HCT116 (cell line): ENCODE measurements around the gene COL18A1. TPM values are rescaled to one million over a fixed set of nuclear protein-coding genes. Genes with fewer than 3 reads are reported as not detected.

Experiments used
- ATAC-seq: fragments of 200-7000 bp; cut with Tn5 transposase; 2 replicates; pipeline ENCODE4 v1.9.1; 2020; ENCODE audit warnings: mild to moderate bottlenecking, moderate library complexity
- BruUV-seq: library from RNA; stranded (reverse); fragments of 400-500 nt; replicated peaks from 2 replicates; lab custom pipeline; 2021; lab: Mats Ljungman, UMichigan
- CTCF ChIA-PET: fragments of 300-600 bp; sonication (Branson Sonifier 250); formaldehyde crosslinking; loops from one replicate; lab custom pipeline; 2021; ENCODE audit warnings: antibody characterized with exemption; lab: Charles Lee
- POLR2A ChIA-PET: fragments of 300-600, 350-600 bp; sonication (Branson Sonifier 250); formaldehyde crosslinking; loops from one replicate; lab custom pipeline; 2021; ENCODE audit warnings: antibody characterized with exemption; lab: Charles Lee
- RAD21 ChIA-PET, 2 experiments: fragments of 300-600 bp; sonication (Branson Sonifier 250); formaldehyde crosslinking; loops; one replicate each; lab custom pipeline; 2023; ENCODE audit warnings: low total read pairs in 2 of 2; ENCODE audit not compliant: uncharacterized antibody in 2 of 2, unreplicated experiment in 2 of 2, low non-redundant PET in 1 of 2; lab: Charles Lee
- DNase-seq: peaks from one replicate; pipeline ENCODE4 v3.0.0-alpha.2; 2010; ENCODE audit warnings: low read depth, low spot score
- H2AFZ ChIP-seq: fragments of 200-600 bp; shearing (Covaris generic), sonication (generic); 2 replicates; pipeline ENCODE4 v1.6.1; 2017; ENCODE audit warnings: low read depth, mixed run types, mixed read lengths, antibody characterized with exemption, low read length; ENCODE audit not compliant: poor library complexity, severe bottlenecking
- H3K27ac ChIP-seq: 2 replicates; pipeline ENCODE4 v1.5.1; 2012; ENCODE audit warnings: low read depth, low read length
- H3K27me3 ChIP-seq: fragments of 200-600 bp; sonication (generic); 2 replicates; pipeline ENCODE4 v1.6.1; 2016; ENCODE audit warnings: mixed run types, low read length, mixed read lengths; ENCODE audit not compliant: insufficient read depth
- H3K36me3 ChIP-seq, 2 experiments: fragments of 200-500 bp in 1 of 2; fragments of 200-600 bp in 1 of 2; sonication (Bioruptor generic) in 1 of 2; sonication (generic) in 1 of 2; 2 replicates each; pipeline versions ENCODE4 v1.5.1 to v1.6.1; 2014 to 2016; ENCODE audit warnings: low read length in 2 of 2, inconsistent platforms in 1 of 2, mixed read lengths in 1 of 2, mixed run types in 1 of 2; ENCODE audit not compliant: insufficient read depth in 2 of 2, control insufficient read depth in 1 of 2
- H3K4me1 ChIP-seq, 2 experiments: fragments of 200-600 bp in 1 of 2; sonication (generic) in 1 of 2; 2 replicates each; pipeline versions ENCODE4 v1.5.1 to v1.6.1; 2012 to 2017; ENCODE audit warnings: low read length in 2 of 2, inconsistent platforms in 1 of 2, mild to moderate bottlenecking in 1 of 2, mixed read lengths in 1 of 2, mixed run types in 1 of 2, moderate library complexity in 1 of 2; ENCODE audit not compliant: insufficient read depth in 2 of 2, control insufficient read depth in 1 of 2
- H3K4me2 ChIP-seq: fragments of 200-600 bp; sonication (generic); 2 replicates; pipeline ENCODE4 v1.6.1; 2017; ENCODE audit warnings: mixed run types, low read length, mixed read lengths
- H3K4me3 ChIP-seq, 2 experiments: fragments of 200-600 bp in 1 of 2; sonication (generic) in 1 of 2; replicated peaks in 1 of 2; 2 replicates each; pipeline ENCODE4 v1.5.1; 2011 to 2016; ENCODE audit warnings: low read length in 2 of 2, control low read depth in 1 of 2, low read depth in 1 of 2, mild to moderate bottlenecking in 1 of 2, mixed read lengths in 1 of 2, mixed run types in 1 of 2
- H3K79me2 ChIP-seq: fragments of 200-600 bp; sonication (generic); 2 replicates; pipeline ENCODE4 v1.6.1; 2017; ENCODE audit warnings: mild to moderate bottlenecking, mixed run types, low read length, moderate library complexity, mixed read lengths; ENCODE audit not compliant: insufficient read depth
- H3K9ac ChIP-seq: fragments of 200-600 bp; sonication (generic); 2 replicates; pipeline ENCODE4 v1.6.1; 2016; ENCODE audit warnings: low read length, mixed read lengths
- H3K9me2 ChIP-seq: fragments of 200-600 bp; sonication (generic), shearing (Covaris generic); 2 replicates; pipeline ENCODE4 v1.6.1; 2017; ENCODE audit warnings: mixed run types, mild to moderate bottlenecking, moderate library complexity; ENCODE audit not compliant: insufficient read depth
- H3K9me3 ChIP-seq, 2 experiments: fragments of 200-500 bp in 1 of 2; fragments of 200-600 bp in 1 of 2; sonication (Bioruptor generic) in 1 of 2; sonication (generic) in 1 of 2; 2 replicates each; pipeline ENCODE4 v1.6.1; 2014 to 2017; ENCODE audit warnings: low read length in 2 of 2, mixed read lengths in 2 of 2, inconsistent platforms in 1 of 2, low read depth in 1 of 2, mild to moderate bottlenecking in 1 of 2, mixed run types in 1 of 2, moderate library complexity in 1 of 2; ENCODE audit not compliant: control insufficient read depth in 1 of 2, insufficient read depth in 1 of 2
- H4K20me1 ChIP-seq: fragments of 200-600 bp; sonication (generic), shearing (Covaris generic); 2 replicates; pipeline ENCODE4 v1.6.1; 2017; ENCODE audit warnings: mixed run types, mild to moderate bottlenecking, moderate library complexity; ENCODE audit not compliant: insufficient read depth
- CBX3 ChIP-seq: IDR thresholded peaks from 2 replicates; pipeline ENCODE4 v1.6.1; 2012; ENCODE audit warnings: low read depth
- EGR1 ChIP-seq: IDR thresholded peaks from 2 replicates; pipeline ENCODE4 v1.6.1; 2012; ENCODE audit warnings: low read depth
- ELF1 ChIP-seq: IDR thresholded peaks from 2 replicates; pipeline ENCODE4 v1.6.1; 2012; ENCODE audit warnings: low read depth, borderline replicate concordance
- EZH2 ChIP-seq: fragments of 200-600 bp; sonication (generic); IDR thresholded peaks from 2 replicates; pipeline ENCODE4 v1.6.1; 2017; ENCODE audit warnings: antibody characterized with exemption, mixed run types
- EZH2phosphoT487 ChIP-seq: fragments of 200-600 bp; IDR thresholded peaks from 2 replicates; pipeline ENCODE4 v1.6.1; 2018; ENCODE audit warnings: antibody characterized with exemption, borderline replicate concordance
- FOSL1 ChIP-seq: IDR thresholded peaks from 2 replicates; pipeline ENCODE4 v1.6.1; 2012; ENCODE audit warnings: low read depth
- JUND ChIP-seq: IDR thresholded peaks from 2 replicates; pipeline ENCODE4 v1.6.1; 2012
- POLR2AphosphoS5 ChIP-seq: IDR thresholded peaks from 2 replicates; pipeline ENCODE4 v1.6.1; 2011; ENCODE audit warnings: mild to moderate bottlenecking, low read depth, low read length, moderate library complexity
- RAD21 ChIP-seq: IDR thresholded peaks from 2 replicates; pipeline ENCODE4 v1.6.1; 2012; ENCODE audit warnings: low read depth, mild to moderate bottlenecking
- SIN3A ChIP-seq: IDR thresholded peaks from 2 replicates; pipeline ENCODE4 v1.6.1; 2012; ENCODE audit warnings: low read depth
- SP1 ChIP-seq: IDR thresholded peaks from 2 replicates; pipeline ENCODE4 v1.6.1; 2012; ENCODE audit warnings: low read depth
- TCF7L2 ChIP-seq: IDR thresholded peaks from 2 replicates; pipeline ENCODE4 v1.7.0; 2011; ENCODE audit warnings: borderline replicate concordance, inconsistent platforms; ENCODE audit not compliant: insufficient read depth, insufficient read length; ENCODE audit errors: extremely low read depth
- YY1 ChIP-seq: IDR thresholded peaks from 2 replicates; pipeline ENCODE4 v1.6.1; 2011; ENCODE audit warnings: low read length, low read depth, moderate library complexity, mild to moderate bottlenecking; ENCODE audit not compliant: insufficient replicate concordance; ENCODE audit errors: extremely low read depth
- intact Hi-C: fragments of 100-400 bp; cut with micrococcal nuclease; formaldehyde crosslinking; loops from 2 replicates; pipeline ENCODE4 v1.10.0; 2022
- total RNA-seq: library from RNA; stranded (reverse); gene quantifications from one replicate; pipeline ENCODE4 v1.2.1, GENCODE V29; 2021; ENCODE audit not compliant: unreplicated experiment
- TF ChIP-seq, protein P1 (sequence below): IDR thresholded peaks from 2 replicates; pipeline ENCODE4 v1.6.1; 2012
- TF ChIP-seq, protein P2 (sequence below): IDR thresholded peaks from 2 replicates; pipeline ENCODE4 v1.6.1; 2012; ENCODE audit warnings: low read depth
- TF ChIP-seq, protein P3 (sequence below), 3 experiments: fragments of 200-600 bp in 1 of 3; sonication (generic) in 1 of 3; IDR thresholded peaks in 2 of 3; conservative IDR thresholded peaks in 1 of 3; 2 replicates each; pipeline ENCODE4 v1.5.1; 2012 to 2017; ENCODE audit warnings: low read depth in 2 of 3, low read length in 2 of 3, antibody characterized with exemption in 1 of 3, borderline replicate concordance in 1 of 3, control low read depth in 1 of 3, mild to moderate bottlenecking in 1 of 3, mixed read lengths in 1 of 3, mixed run types in 1 of 3, moderate library complexity in 1 of 3; ENCODE audit not compliant: insufficient read depth in 1 of 3
- TF ChIP-seq, protein P4 (sequence below): IDR thresholded peaks from 2 replicates; pipeline ENCODE4 v1.6.1; 2012

COL18A1 gene
- total RNA-seq, 1 experiment from 2014 or later: 59.5 TPM

DNA sequence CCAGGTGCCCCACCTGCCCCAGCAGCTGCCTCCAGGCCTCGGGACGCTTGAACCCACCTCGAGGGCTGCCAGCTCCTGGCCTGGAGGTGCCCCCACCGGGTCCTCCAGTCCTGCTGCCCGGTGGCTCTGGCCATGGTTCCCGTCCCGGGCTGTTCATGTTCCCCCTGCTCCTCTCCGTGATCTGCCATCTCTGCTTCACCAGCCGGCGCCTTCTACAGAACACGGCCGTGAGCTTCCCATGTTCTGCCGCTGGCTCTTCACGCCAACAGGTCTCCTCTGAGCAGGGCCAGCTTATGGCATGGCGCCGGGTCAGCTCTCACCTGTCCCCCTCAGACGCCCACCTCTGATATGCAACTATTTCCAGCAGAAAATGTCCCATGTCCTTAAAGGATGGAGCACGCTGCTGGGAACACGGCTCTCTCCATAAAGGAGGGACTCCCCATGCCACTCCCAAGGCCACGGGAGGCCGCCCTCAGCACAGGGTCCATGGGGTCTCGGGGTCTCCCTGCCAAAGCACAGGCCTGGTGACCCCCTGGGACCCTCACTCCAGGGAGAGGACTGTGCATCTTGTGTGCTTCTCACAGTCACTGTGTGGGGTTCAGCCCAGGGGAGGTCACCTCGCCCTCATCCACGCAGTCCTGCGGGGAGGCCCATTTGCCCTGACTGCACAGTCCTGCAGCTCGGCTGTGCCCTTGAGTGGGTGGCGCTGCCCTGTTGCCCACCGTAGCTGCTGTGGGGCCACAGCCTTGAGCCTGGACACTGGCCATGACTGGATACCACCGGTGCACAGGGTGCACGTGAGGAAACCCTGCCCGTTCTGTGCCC, 36.7 kb downstream of the COL18A1 start:
- H3K27me3 ChIP-seq: no peaks in the 10 kb centered on the region
- H3K27ac ChIP-seq: no peak overlapping the region
- peaks cover 0 to 4% of the 10 kb centered on the region in 2 experiments; a peak in 1 of 4 replicates for H3K36me3 ChIP-seq
- H3K4me3 ChIP-seq: no peak overlapping the region
- TF ChIP-seq, protein P1, sequence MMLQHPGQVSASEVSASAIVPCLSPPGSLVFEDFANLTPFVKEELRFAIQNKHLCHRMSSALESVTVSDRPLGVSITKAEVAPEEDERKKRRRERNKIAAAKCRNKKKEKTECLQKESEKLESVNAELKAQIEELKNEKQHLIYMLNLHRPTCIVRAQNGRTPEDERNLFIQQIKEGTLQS: no peak
- TF ChIP-seq, protein P2, sequence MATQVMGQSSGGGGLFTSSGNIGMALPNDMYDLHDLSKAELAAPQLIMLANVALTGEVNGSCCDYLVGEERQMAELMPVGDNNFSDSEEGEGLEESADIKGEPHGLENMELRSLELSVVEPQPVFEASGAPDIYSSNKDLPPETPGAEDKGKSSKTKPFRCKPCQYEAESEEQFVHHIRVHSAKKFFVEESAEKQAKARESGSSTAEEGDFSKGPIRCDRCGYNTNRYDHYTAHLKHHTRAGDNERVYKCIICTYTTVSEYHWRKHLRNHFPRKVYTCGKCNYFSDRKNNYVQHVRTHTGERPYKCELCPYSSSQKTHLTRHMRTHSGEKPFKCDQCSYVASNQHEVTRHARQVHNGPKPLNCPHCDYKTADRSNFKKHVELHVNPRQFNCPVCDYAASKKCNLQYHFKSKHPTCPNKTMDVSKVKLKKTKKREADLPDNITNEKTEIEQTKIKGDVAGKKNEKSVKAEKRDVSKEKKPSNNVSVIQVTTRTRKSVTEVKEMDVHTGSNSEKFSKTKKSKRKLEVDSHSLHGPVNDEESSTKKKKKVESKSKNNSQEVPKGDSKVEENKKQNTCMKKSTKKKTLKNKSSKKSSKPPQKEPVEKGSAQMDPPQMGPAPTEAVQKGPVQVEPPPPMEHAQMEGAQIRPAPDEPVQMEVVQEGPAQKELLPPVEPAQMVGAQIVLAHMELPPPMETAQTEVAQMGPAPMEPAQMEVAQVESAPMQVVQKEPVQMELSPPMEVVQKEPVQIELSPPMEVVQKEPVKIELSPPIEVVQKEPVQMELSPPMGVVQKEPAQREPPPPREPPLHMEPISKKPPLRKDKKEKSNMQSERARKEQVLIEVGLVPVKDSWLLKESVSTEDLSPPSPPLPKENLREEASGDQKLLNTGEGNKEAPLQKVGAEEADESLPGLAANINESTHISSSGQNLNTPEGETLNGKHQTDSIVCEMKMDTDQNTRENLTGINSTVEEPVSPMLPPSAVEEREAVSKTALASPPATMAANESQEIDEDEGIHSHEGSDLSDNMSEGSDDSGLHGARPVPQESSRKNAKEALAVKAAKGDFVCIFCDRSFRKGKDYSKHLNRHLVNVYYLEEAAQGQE: no peak
- TF ChIP-seq EZH2phosphoT487 (no peak), SP1 (no peak), RAD21 (no peak), POLR2AphosphoS5 (no peak), YY1 (no peak), EGR1 (no peak), EZH2 (no peak), TCF7L2 (no peak), SIN3A (no peak), JUND (no peak), FOSL1 (no peak), CBX3 (no peak), ELF1 (no peak)
- TF ChIP-seq, protein P3, sequence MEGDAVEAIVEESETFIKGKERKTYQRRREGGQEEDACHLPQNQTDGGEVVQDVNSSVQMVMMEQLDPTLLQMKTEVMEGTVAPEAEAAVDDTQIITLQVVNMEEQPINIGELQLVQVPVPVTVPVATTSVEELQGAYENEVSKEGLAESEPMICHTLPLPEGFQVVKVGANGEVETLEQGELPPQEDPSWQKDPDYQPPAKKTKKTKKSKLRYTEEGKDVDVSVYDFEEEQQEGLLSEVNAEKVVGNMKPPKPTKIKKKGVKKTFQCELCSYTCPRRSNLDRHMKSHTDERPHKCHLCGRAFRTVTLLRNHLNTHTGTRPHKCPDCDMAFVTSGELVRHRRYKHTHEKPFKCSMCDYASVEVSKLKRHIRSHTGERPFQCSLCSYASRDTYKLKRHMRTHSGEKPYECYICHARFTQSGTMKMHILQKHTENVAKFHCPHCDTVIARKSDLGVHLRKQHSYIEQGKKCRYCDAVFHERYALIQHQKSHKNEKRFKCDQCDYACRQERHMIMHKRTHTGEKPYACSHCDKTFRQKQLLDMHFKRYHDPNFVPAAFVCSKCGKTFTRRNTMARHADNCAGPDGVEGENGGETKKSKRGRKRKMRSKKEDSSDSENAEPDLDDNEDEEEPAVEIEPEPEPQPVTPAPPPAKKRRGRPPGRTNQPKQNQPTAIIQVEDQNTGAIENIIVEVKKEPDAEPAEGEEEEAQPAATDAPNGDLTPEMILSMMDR (IDR thresholded peaks at IDR 0.05 in 2 of 3, conservative IDR thresholded peaks at IDR 0.05 in 1 of 3; ENCODE audit: borderline replicate concordance in 1 of 3, insufficient read depth in 1 of 3, low read depth in 2 of 3, low read length in 2 of 3): no peak
- TF ChIP-seq, protein P4, sequence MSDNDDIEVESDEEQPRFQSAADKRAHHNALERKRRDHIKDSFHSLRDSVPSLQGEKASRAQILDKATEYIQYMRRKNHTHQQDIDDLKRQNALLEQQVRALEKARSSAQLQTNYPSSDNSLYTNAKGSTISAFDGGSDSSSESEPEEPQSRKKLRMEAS: no peak
- no peaks in the 10 kb centered on the region for H4K20me1 ChIP-seq
- CTCF ChIA-PET: interaction anchor here (1.2 kb wide), 2 partner anchors 149 to 301 kb away, joined by 4 to 7 read pairs; no protein-coding TSS in a partner anchor
- POLR2A ChIA-PET: interaction anchor here (0.5 kb wide), 1 partner anchor 154 kb away, joined by 4 read pairs; the partner anchor contains the start of gene POFUT2
- peaks cover 3 to 10% of the 10 kb centered on the region in 2 experiments; a peak in 3 of 4 replicates for H3K9me3 ChIP-seq
- ATAC-seq (no peak), DNase-seq (no peak)
- no peaks in the 10 kb centered on the region for H3K9me2 ChIP-seq
- H2AFZ ChIP-seq: no peak overlapping the region
- no peak overlapping the region for H3K4me2 ChIP-seq
- no peak overlapping the region for H3K9ac ChIP-seq
- BruUV-seq: no TSS peak
- intact Hi-C loops: no loop called here
- H3K79me2 ChIP-seq: peaks cover 33% of the 10 kb centered on the region; the same call in 1 of the 2 replicates
- H3K4me1 ChIP-seq: peaks cover 0 to 9% of the 10 kb centered on the region in 2 experiments; a peak in 1 of 4 replicates
- RAD21 ChIA-PET: no interaction called here
